GM12865 (cell line): ENCODE data around the gene CD34.

Source experiments
- DNase-seq: peaks from one replicate; pipeline ENCODE4 v3.0.0; 2010; ENCODE audit warnings: low read depth
- H3K4me3 ChIP-seq: 2 replicates; pipeline ENCODE4 v1.5.1; 2011; ENCODE audit warnings: mild to moderate bottlenecking, low read depth, low read length, control low read depth
- TF ChIP-seq, protein P1 (sequence below): IDR thresholded peaks from 2 replicates; pipeline ENCODE4 v1.5.1; 2011; ENCODE audit warnings: low read length, control low read depth, low read depth, inconsistent platforms; ENCODE audit not compliant: insufficient read depth; ENCODE audit errors: missing control alignments

CD34 gene

GRCh38 chr1:207875532-207875931, 35.4 kb downstream of the CD34 start:
- no peak overlapping the region for H3K4me3 ChIP-seq
- DNase-seq, result no peak
- TF ChIP-seq, protein P1, sequence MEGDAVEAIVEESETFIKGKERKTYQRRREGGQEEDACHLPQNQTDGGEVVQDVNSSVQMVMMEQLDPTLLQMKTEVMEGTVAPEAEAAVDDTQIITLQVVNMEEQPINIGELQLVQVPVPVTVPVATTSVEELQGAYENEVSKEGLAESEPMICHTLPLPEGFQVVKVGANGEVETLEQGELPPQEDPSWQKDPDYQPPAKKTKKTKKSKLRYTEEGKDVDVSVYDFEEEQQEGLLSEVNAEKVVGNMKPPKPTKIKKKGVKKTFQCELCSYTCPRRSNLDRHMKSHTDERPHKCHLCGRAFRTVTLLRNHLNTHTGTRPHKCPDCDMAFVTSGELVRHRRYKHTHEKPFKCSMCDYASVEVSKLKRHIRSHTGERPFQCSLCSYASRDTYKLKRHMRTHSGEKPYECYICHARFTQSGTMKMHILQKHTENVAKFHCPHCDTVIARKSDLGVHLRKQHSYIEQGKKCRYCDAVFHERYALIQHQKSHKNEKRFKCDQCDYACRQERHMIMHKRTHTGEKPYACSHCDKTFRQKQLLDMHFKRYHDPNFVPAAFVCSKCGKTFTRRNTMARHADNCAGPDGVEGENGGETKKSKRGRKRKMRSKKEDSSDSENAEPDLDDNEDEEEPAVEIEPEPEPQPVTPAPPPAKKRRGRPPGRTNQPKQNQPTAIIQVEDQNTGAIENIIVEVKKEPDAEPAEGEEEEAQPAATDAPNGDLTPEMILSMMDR, result no peak

- no peak overlapping the region for H3K4me3 ChIP-seq
- DNase-seq, result peak; percentile 28
- TF ChIP-seq, protein P1, result no peak
Observed at GRCh38 chr1:207873055-207873890, 37.7 kb downstream of the CD34 start.

DNA sequence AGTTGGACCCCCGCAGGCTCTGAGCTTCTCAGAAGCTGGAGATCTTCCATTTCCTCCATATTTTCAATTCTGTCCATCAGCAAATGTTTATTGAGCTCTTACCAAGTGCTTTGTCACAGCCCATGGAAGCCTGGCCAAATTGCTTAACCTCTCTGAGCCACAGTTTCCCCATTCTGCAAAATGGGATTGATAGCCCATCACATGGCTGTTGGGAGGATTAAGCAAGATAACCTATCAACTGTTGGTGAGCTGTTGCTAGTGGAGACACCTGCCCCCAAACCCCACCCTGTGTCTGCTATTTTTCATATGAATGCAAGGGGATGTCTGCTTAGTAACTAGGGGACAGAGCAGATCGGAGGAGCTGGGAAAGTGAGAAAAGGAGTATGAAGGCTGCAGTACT, 38.3 kb downstream of the CD34 start:
- DNase-seq, result no peak
- TF ChIP-seq, protein P1, result no peak
- no peak overlapping the region for H3K4me3 ChIP-seq

- TF ChIP-seq, protein P1, result no peak
- H3K4me3 ChIP-seq, result no peak overlapping the region
- no peak for DNase-seq
Observed at GRCh38 chr1:207871117-207871649, 39.7 kb downstream of the CD34 start.

DNA sequence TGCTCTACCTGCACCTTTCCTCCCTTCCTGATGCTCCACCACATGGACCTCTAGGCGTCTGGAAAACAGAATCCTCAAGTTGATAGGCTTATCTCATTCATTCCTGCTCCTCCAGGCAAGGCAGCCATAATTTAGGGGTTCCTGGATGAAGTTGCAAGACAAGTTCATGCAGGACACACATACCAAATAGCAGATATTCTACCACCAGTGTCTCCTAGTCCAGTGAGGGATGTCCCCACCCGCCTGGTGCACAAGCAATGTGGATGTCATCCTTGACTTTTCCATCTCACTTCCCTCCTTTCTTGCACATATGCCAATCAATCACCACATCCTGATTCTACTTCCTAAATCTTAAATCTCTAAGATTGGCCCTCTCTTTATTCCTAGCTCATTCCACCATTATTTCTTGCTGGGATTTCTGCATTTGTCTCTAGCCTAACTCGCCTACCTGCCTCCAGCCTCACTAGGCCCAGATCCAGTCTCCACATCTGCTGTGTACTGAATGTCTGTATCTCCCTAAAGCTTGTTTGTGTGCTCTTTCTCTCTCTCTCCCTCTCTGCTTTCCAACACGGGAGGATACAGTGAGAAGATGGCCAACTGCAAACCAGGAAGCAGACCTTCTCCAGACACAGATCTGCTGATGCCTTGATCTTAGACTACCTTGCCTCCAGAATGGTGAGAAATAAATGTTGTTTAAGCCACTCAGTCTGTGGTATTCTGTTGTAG, 40.5 kb downstream of the CD34 start:
- no peak overlapping the region for H3K4me3 ChIP-seq
- TF ChIP-seq, protein P1, result no peak
- DNase-seq, result no peak

DNA sequence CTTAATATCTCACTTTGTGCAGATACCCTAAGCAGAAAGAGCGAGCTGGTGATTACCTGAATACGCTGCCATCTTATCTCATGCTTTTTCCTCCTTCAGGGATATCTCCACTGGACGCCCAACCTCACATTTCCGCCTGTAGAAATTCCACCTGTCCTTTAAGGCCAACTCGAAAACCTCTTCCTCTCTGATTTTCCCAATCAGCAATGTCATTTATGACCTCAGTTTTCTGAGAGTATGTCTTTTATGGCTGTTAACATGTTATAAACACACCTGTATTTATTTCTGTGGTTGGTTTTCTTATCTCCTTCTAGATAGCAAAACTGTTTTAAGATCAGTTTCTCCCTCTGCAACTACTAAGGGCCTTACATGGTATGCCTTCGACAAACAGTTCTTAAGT, 41.1 kb downstream of the CD34 start:
- DNase-seq, result no peak
- TF ChIP-seq, protein P1, result no peak
- H3K4me3 ChIP-seq, result no peak overlapping the region
